Measurements from ENCODE around the gene ORAI3.

Gene ORAI3

GRCh38 chr16:30903596-30903995 lies 45.3 kb upstream of the ORAI3 start:
- DNase-seq (peak; percentile 70), ATAC-seq (ENCODE audit: insufficient read depth, low read depth) (peak; percentile 67)
- no peaks in the 10 kb centered on the region for H3K27me3 ChIP-seq (ENCODE audit: insufficient read depth, low read length, poor library complexity)

GRCh38 chr16:30904114-30904780 lies 44.6 kb upstream of the ORAI3 start:
- DNase-seq (no peak), ATAC-seq (ENCODE audit: insufficient read depth, low read depth) (no peak)
- Histone ChIP-seq H3K27ac (ENCODE audit: low read length) (peak overlapping the region; percentile 96), H4K20me1 (ENCODE audit: insufficient read depth, low read length) (no peaks in the 10 kb centered on the region), H3K9ac (ENCODE audit: low read depth, low read length) (peak overlapping the region; percentile 6; the same call in 1 of the 2 replicates), H2AFZ (ENCODE audit: low read depth, low read length) (peak overlapping the region; percentile 86), H3K4me1 (ENCODE audit: insufficient read depth, low read length) (peaks cover 37% of the 10 kb centered on the region), H3K4me3 (ENCODE audit: low read depth in 1 of 2, low read length in 2 of 2) (peak overlapping the region in 1 of 2 experiments; percentile 26; a peak in 2 of 4 replicates), H3K27me3 (ENCODE audit: insufficient read depth, low read length, poor library complexity) (no peaks in the 10 kb centered on the region), H3K36me3 (ENCODE audit: insufficient read depth, low read length) (no peaks in the 10 kb centered on the region), H3K79me2 (ENCODE audit: insufficient read depth, low read length) (peaks cover 2% of the 10 kb centered on the region; the same call in 1 of the 2 replicates), H3K4me2 (ENCODE audit: insufficient read depth, low read length) (peak overlapping the region; percentile 21; the same call in 1 of the 2 replicates), H3K9me3 (ENCODE audit: insufficient read depth, low read length, severe bottlenecking) (no peaks in the 10 kb centered on the region)
- TF ChIP-seq EZH2 (IDR thresholded peaks at IDR 0.05; ENCODE audit: borderline replicate concordance, low read depth, low read length, severe bottlenecking), result no peak
- TF ChIP-seq CTCF (IDR thresholded peaks at IDR 0.05; ENCODE audit: borderline replicate concordance, extremely low read depth, low read length, poor library complexity, severe bottlenecking), result no peak

More at GRCh38 chr16:30903596-30903995, 45.3 kb upstream of the ORAI3 start:
- peaks cover 37% of the 10 kb centered on the region for H3K4me1 ChIP-seq (ENCODE audit: insufficient read depth, low read length)
- peaks cover 2% of the 10 kb centered on the region; the same call in 1 of the 2 replicates for H3K79me2 ChIP-seq (ENCODE audit: insufficient read depth, low read length)
- no peaks in the 10 kb centered on the region for H4K20me1 ChIP-seq (ENCODE audit: insufficient read depth, low read length)
- TF ChIP-seq EZH2 (IDR thresholded peaks at IDR 0.05; ENCODE audit: borderline replicate concordance, low read depth, low read length, severe bottlenecking) (no peak), CTCF (IDR thresholded peaks at IDR 0.05; ENCODE audit: borderline replicate concordance, extremely low read depth, low read length, poor library complexity, severe bottlenecking) (no peak)
- no peaks in the 10 kb centered on the region for H3K36me3 ChIP-seq (ENCODE audit: insufficient read depth, low read length)
- no peaks in the 10 kb centered on the region for H3K9me3 ChIP-seq (ENCODE audit: insufficient read depth, low read length, severe bottlenecking)
- peak overlapping the region; percentile 96 for H3K27ac ChIP-seq (ENCODE audit: low read length)
- H3K4me2 ChIP-seq (ENCODE audit: insufficient read depth, low read length), result peak overlapping the region; percentile 21; the same call in 1 of the 2 replicates
- peak overlapping the region; percentile 6; the same call in 1 of the 2 replicates for H3K9ac ChIP-seq (ENCODE audit: low read depth, low read length)
- H3K4me3 ChIP-seq (ENCODE audit: low read depth in 1 of 2, low read length in 2 of 2), result peak overlapping the region in 1 of 2 experiments; percentile 26; a peak in 2 of 4 replicates
- H2AFZ ChIP-seq (ENCODE audit: low read depth, low read length), result peak overlapping the region; percentile 86

GRCh38 chr16:30907064-30907463 lies 41.8 kb upstream of the ORAI3 start:
- Histone ChIP-seq H3K4me2 (ENCODE audit: insufficient read depth, low read length) (no peak overlapping the region), H3K4me1 (ENCODE audit: insufficient read depth, low read length) (peaks cover 27% of the 10 kb centered on the region), H2AFZ (ENCODE audit: low read depth, low read length) (no peak overlapping the region), H3K36me3 (ENCODE audit: insufficient read depth, low read length) (no peaks in the 10 kb centered on the region), H3K9ac (ENCODE audit: low read depth, low read length) (no peak overlapping the region), H3K79me2 (ENCODE audit: insufficient read depth, low read length) (peaks cover 2% of the 10 kb centered on the region; the same call in 1 of the 2 replicates), H4K20me1 (ENCODE audit: insufficient read depth, low read length) (no peaks in the 10 kb centered on the region), H3K4me3 (ENCODE audit: low read depth in 1 of 2, low read length in 2 of 2) (no peak overlapping the region), H3K27me3 (ENCODE audit: insufficient read depth, low read length, poor library complexity) (no peaks in the 10 kb centered on the region), H3K27ac (ENCODE audit: low read length) (no peak overlapping the region), H3K9me3 (ENCODE audit: insufficient read depth, low read length, severe bottlenecking) (no peaks in the 10 kb centered on the region)
- no peak for DNase-seq
- TF ChIP-seq EZH2 (IDR thresholded peaks at IDR 0.05; ENCODE audit: borderline replicate concordance, low read depth, low read length, severe bottlenecking) (no peak), CTCF (IDR thresholded peaks at IDR 0.05; ENCODE audit: borderline replicate concordance, extremely low read depth, low read length, poor library complexity, severe bottlenecking) (no peak)
- no peak for ATAC-seq (ENCODE audit: insufficient read depth, low read depth)
